ENCODE measurements around the gene CEP57. TPM values are rescaled to one million over a fixed set of nuclear protein-coding genes. Genes with fewer than 3 reads are reported as not detected.

CEP57 gene
- total RNA-seq, 1 donor from 2014 or later, result 33.8 TPM

DNA sequence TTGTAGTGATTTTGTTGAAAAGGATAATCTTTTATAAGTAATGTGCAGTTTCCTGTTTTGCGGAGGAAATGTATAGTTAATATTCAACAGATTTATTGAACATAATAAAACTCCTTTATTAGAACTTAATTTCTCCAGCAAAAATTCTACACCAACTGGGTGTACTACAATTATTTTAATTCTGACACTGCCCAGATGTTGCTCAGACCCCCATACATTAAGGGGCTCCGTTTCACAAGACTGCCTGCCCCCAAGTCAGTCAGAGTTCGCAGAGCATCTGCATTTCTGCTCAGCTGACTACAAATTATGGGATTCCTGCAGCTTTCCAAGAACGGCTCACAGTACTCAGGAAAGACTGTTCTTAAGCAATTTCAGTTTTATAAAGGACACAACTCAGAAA, 6.2 kb downstream of the CEP57 start:
- ATAC-seq (no peak), DNase-seq (no peak)
- Histone ChIP-seq H3K9me3 (no peaks in the 10 kb centered on the region), H3K27me3 (no peaks in the 10 kb centered on the region), H3K4me3 (no peak overlapping the region), H3K27ac (no peak overlapping the region), H3K4me1 (peaks cover 9% of the 10 kb centered on the region), H3K36me3 (peaks cover 19% of the 10 kb centered on the region)
- TF ChIP-seq, protein P1, sequence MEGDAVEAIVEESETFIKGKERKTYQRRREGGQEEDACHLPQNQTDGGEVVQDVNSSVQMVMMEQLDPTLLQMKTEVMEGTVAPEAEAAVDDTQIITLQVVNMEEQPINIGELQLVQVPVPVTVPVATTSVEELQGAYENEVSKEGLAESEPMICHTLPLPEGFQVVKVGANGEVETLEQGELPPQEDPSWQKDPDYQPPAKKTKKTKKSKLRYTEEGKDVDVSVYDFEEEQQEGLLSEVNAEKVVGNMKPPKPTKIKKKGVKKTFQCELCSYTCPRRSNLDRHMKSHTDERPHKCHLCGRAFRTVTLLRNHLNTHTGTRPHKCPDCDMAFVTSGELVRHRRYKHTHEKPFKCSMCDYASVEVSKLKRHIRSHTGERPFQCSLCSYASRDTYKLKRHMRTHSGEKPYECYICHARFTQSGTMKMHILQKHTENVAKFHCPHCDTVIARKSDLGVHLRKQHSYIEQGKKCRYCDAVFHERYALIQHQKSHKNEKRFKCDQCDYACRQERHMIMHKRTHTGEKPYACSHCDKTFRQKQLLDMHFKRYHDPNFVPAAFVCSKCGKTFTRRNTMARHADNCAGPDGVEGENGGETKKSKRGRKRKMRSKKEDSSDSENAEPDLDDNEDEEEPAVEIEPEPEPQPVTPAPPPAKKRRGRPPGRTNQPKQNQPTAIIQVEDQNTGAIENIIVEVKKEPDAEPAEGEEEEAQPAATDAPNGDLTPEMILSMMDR (IDR thresholded peaks at IDR 0.05), result no peak
- intact Hi-C loops (cut with DNase I), result no loop called here

DNA sequence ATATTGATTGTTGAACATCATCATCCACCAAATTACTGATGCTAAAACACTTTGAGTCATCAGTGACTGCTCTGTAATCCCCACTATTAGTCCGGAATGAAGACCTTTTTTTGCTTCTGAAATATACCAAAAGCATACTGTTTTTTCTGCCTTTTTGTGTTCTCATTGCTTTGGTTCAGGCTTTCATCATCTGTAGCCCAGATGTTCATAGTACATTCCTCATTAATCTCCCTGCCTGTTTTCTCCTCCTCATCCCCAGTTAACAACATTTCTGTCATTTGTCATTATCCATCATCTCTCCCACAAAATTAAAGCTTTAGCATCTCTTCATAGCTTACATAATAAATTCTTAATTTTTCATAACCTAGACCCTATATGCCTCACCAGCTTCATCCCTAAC, 9.2 kb downstream of the CEP57 start:
- no peak for ATAC-seq
- TF ChIP-seq, protein P1 (IDR thresholded peaks at IDR 0.05), result no peak
- no peaks in the 10 kb centered on the region for H3K9me3 ChIP-seq
- no peak for DNase-seq
- no peaks in the 10 kb centered on the region for H3K4me1 ChIP-seq
- H3K27me3 ChIP-seq, result no peaks in the 10 kb centered on the region
- no peak overlapping the region for H3K4me3 ChIP-seq
- intact Hi-C loops (cut with DNase I), result no loop called here
- H3K36me3 ChIP-seq, result peaks cover 24% of the 10 kb centered on the region
- H3K27ac ChIP-seq, result no peak overlapping the region

DNA sequence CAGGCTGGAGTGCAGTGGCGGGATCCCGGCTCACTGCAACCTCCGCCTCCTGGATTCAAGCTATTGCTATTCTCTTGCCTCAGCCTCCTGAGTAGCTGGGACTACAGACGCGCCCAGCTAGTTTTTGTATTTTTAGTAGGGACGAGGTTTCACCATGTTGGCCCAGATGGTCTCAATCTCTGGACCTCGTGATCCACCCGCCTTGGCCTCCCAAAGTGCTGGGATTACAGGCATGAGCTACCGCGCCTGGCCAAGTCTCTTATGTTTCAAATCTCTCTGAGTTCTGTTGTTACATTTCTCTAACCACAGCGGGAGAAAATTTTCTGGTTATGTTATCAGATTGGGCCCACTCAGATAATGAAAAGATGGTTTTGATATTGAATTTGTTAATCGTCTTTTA, 10.1 kb downstream of the CEP57 start:
- no peak for ATAC-seq
- intact Hi-C loops (cut with DNase I), result no loop called here
- H3K9me3 ChIP-seq, result no peaks in the 10 kb centered on the region

DNA sequence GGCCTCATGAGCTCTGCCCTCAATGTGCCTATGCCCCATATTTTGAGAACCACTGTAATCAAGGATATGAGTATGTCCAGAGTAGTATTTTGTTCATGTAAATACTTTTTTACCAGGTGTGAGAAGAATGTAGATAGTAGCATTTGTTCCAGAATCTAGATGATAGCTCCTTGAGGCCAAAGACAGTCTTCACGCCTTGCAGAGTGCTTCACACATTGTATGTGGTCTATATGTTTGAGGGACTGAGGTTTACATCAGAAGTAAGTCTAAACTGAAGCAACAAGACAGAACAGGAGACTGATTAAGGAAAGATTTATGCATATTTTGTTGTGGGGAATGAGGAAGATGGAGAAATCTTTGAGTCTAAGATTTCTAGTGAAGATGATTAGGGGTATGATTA, 12.5 kb downstream of the CEP57 start:
- ATAC-seq, result no peak
- Histone ChIP-seq H3K4me3 (no peak overlapping the region), H3K4me1 (no peaks in the 10 kb centered on the region), H3K9me3 (no peaks in the 10 kb centered on the region), H3K36me3 (peaks cover 33% of the 10 kb centered on the region), H3K27me3 (no peaks in the 10 kb centered on the region), H3K27ac (no peak overlapping the region)
- TF ChIP-seq, protein P1 (IDR thresholded peaks at IDR 0.05), result no peak
- intact Hi-C loops (cut with DNase I), result no loop called here
- DNase-seq, result no peak

More for the DNA sequence above, 10.1 kb downstream of the CEP57 start:
- Histone ChIP-seq H3K4me1 (no peaks in the 10 kb centered on the region), H3K4me3 (no peak overlapping the region), H3K36me3 (peaks cover 30% of the 10 kb centered on the region), H3K27me3 (no peaks in the 10 kb centered on the region), H3K27ac (no peak overlapping the region)
- DNase-seq, result no peak
- TF ChIP-seq, protein P1 (IDR thresholded peaks at IDR 0.05), result no peak

DNA sequence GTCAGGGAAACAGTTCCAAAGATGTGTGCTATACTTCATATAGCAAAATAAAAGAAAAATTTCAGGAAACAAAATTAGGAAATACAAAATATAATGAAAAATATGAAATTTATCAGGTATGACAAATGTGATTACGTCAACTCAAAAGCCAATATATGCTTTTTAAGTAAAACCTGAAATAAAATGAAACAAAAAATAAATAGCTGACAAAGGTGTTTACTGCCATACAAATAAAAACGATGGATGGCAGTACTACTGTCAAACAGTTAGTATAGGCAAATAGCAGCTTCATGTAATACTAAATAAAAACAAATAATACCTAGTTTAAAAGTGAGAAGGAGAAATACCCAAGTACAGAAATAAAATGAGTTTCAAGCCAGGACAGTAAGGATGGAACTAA, 13.7 kb downstream of the CEP57 start:
- H3K4me1 ChIP-seq, result no peaks in the 10 kb centered on the region

More for the DNA sequence above, 13.7 kb downstream of the CEP57 start:
- no peaks in the 10 kb centered on the region for H3K27me3 ChIP-seq
- H3K36me3 ChIP-seq, result peaks cover 33% of the 10 kb centered on the region
- H3K9me3 ChIP-seq, result no peaks in the 10 kb centered on the region
- no peak overlapping the region for H3K4me3 ChIP-seq
- intact Hi-C loops (cut with DNase I), result no loop called here
- no peak for ATAC-seq
- TF ChIP-seq, protein P1 (IDR thresholded peaks at IDR 0.05), result no peak
- no peak for DNase-seq
- H3K27ac ChIP-seq, result no peak overlapping the region

All from upper lobe of right lung (tissue), 1 donor.